ENCODE results near the gene PAQR5.

DNA sequence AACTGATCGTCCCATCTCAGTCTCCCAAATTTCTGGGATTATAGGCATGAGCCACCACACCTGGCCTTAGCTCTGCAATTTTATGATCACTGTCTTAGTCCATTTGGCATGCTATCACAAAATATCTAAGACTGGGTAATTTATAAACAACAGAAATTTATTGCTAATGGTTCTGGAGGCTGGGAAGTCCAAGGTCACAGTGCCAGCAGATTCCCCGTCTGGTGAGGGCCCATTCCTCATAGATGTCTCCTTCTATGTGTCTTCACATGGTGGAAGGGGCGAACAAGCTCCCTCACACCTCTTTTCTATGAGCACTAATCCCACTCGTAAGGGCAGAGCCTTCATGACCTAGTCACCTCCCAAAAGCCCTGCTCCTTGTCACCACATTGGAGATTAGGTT lies 60.1 kb downstream of the PAQR5 start:
- TF ChIP-seq EZH2 (IDR thresholded peaks at IDR 0.05) (no peak), POLR2AphosphoS5 (IDR thresholded peaks at IDR 0.05; ENCODE audit: borderline replicate concordance, low read depth, low read length) (no peak)

All from SK-N-MC (cell line).